Measurements from ENCODE around the gene PPP1R9B. TPM values are rescaled to one million over a fixed set of nuclear protein-coding genes. Genes with fewer than 3 reads are reported as not detected.

The PPP1R9B gene
- total RNA-seq, 1 donor from 2014 or later = 176 TPM

DNA sequence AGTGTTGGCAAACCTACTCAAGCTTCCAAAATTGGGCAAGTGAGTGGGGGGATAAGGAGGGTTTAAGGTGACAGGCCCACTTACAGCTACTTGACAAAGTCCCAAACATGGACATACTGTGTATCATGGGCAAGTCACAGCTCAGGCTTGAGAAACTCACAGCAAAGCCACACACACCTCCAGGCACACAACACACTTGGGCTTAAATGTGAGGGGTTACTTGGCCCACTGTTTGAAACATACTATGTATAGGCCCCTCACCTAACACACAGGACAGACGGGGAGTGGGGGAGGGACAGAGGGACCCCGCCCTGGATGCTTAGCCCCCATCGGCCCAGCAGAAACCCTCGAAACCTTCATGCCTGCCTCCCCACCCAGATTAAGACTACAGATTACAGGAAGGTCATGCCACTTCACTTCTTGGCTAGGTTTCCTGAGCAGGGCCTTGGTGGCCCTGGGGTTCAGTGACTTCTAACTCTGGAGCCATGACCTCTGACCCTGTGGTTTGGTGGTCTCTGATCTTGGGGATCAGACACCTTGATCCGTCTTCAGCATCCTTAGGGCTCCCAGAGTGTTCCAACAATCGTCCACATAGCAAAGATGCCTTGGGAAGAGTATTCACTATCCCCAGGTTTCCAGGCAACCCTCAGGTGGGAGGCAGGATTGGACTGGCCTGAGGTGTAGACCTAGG is 18.2 kb downstream of the PPP1R9B start:
- peaks cover 61% of the 10 kb centered on the region for H3K4me1 Mint-ChIP-seq (ENCODE audit: unreplicated experiment)
- H3K36me3 Mint-ChIP-seq (ENCODE audit: unreplicated experiment) = peaks cover 13% of the 10 kb centered on the region
- H3K27me3 Mint-ChIP-seq (ENCODE audit: unreplicated experiment) = no peaks in the 10 kb centered on the region
- TF ChIP-seq, protein P1, sequence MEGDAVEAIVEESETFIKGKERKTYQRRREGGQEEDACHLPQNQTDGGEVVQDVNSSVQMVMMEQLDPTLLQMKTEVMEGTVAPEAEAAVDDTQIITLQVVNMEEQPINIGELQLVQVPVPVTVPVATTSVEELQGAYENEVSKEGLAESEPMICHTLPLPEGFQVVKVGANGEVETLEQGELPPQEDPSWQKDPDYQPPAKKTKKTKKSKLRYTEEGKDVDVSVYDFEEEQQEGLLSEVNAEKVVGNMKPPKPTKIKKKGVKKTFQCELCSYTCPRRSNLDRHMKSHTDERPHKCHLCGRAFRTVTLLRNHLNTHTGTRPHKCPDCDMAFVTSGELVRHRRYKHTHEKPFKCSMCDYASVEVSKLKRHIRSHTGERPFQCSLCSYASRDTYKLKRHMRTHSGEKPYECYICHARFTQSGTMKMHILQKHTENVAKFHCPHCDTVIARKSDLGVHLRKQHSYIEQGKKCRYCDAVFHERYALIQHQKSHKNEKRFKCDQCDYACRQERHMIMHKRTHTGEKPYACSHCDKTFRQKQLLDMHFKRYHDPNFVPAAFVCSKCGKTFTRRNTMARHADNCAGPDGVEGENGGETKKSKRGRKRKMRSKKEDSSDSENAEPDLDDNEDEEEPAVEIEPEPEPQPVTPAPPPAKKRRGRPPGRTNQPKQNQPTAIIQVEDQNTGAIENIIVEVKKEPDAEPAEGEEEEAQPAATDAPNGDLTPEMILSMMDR (IDR thresholded peaks at IDR 0.05) = no peak
- no peaks in the 10 kb centered on the region for H3K9me3 Mint-ChIP-seq (ENCODE audit: unreplicated experiment)
- H3K4me3 Mint-ChIP-seq (ENCODE audit: unreplicated experiment) = no peak overlapping the region
- peak overlapping the region; percentile 67 for H3K27ac Mint-ChIP-seq (ENCODE audit: unreplicated experiment)
- no peak for DNase-seq (ENCODE audit: extremely low spot score, unreplicated experiment)

DNA sequence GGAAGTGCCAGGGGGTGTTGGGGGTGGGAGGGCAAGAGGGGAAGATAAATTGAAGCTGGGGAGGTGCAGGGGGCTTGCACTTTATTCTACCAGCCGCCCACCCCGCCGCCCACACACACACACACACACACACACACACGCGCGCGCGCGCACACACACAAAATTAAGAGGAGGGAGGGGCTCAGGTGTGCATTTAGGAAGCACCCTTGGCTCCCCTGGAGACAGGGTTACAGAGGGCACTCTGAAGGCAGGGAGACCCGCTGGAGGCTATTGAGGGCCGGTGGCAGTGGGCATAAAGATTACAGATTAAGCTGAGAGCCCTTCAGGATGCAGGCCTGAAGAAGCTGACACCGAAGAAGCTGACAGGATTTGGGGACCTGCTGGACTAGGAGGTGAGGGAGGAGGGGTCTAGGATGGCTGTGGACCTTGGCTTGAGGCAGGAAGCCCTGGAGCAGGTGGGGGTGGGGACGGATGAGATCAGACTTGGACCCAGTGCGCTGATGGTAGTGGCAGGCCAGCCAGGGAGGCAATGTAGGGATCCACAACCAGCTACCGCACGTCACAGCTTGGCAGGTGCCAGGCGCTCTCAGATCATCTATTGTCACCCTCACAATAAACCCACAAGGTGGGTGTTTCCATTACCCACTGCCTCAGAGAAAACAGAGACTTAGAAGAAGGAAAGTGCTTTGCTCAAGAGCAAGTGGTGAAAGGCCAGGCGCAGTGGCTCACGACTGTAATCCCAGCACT is 19.7 kb downstream of the PPP1R9B start:
- Mint-ChIP-seq H3K9me3 (ENCODE audit: unreplicated experiment) (no peaks in the 10 kb centered on the region), H3K4me1 (ENCODE audit: unreplicated experiment) (peaks cover 49% of the 10 kb centered on the region), H3K27me3 (ENCODE audit: unreplicated experiment) (no peaks in the 10 kb centered on the region), H3K4me3 (ENCODE audit: unreplicated experiment) (peak overlapping the region; percentile 70), H3K27ac (ENCODE audit: unreplicated experiment) (peak overlapping the region; percentile 57), H3K36me3 (ENCODE audit: unreplicated experiment) (peaks cover 3% of the 10 kb centered on the region)
- TF ChIP-seq, protein P1 (IDR thresholded peaks at IDR 0.05) = no peak
- DNase-seq (ENCODE audit: extremely low spot score, unreplicated experiment) = no peak

DNA sequence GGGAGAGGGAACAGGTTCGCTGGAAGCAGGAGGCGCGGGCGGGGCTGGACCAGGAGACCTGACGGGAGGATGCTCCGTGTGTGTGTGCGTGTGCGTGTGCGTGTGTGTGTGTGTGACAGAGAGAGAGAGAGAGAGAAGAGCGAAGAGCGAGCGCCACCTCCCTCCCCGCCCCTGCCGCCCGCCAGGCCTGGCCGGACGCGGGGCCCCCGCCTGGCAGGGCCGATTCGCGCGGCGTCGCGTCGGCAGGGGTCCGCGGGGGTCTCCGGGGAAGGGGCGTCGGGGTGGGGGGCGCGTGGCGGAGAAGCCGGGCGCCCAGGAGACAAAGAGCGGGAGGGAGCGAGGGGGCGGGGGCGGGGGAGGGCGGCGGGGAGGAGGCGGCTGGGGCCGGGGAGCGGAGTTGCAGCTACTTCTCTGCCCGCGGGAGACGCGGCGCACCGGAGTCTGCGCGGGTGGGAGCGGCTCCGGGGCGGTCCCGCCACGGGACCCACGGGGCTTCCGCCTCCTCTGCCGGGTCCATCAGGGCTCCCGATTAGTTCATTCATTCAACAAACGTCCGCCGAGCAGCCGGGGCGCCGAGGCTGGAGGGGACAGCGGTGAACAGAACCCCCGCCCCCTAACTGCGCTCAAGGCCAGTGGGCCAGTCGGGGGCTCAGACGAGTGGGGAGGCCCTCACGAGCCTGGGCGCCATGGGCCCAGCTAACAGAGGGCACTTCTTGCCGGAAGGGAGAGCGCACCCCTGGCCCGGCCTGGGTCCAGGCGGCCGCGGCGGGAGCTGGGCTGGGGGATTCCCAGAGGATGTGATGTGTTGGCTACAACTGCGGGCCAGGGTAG is 20.5 kb downstream of the PPP1R9B start, which contains the start of gene SAMD14:
SAMD14 (minus strand) TSS at position 433 of the 831 bp plus-strand sequence. CDS start 5,201 bp downstream, outside the sequence.
- Mint-ChIP-seq H3K27ac (ENCODE audit: unreplicated experiment) (peak within 1 kb of the TSS; percentile 94), H3K27me3 (ENCODE audit: unreplicated experiment) (no peaks in the 10 kb centered on the region), H3K4me3 (ENCODE audit: unreplicated experiment) (peak within 1 kb of the TSS; percentile 93), H3K36me3 (ENCODE audit: unreplicated experiment) (no peaks in the 10 kb centered on the region), H3K9me3 (ENCODE audit: unreplicated experiment) (no peaks in the 10 kb centered on the region), H3K4me1 (ENCODE audit: unreplicated experiment) (peaks cover 45% of the 10 kb centered on the region)
- no peak for DNase-seq (ENCODE audit: extremely low spot score, unreplicated experiment)
- TF ChIP-seq, protein P1 (IDR thresholded peaks at IDR 0.05) = no peak

DNA sequence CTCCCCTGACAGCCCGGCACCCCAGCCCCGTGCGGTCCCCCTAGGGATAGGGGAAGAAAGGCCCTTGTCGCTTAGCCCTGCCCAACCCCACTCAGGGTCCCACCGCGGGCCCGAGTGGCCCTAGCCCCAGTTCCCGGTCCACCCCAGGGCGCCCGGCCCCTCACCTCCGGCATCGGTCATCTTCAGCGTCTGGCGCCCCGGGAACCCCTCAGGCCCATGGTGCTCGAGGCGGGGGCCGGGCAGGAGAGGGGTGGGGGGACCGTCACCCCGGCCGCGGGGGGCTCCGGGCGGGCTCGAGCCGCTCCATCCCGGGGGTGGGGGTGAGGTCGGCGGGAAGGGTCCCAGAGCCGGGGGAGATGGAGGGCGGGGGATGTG is 21.1 kb downstream of the PPP1R9B start:
- no peaks in the 10 kb centered on the region for H3K36me3 Mint-ChIP-seq (ENCODE audit: unreplicated experiment)

More for the DNA sequence above, 21.1 kb downstream of the PPP1R9B start:
- Mint-ChIP-seq H3K4me3 (ENCODE audit: unreplicated experiment) (peak overlapping the region; percentile 93), H3K27ac (ENCODE audit: unreplicated experiment) (no peak overlapping the region), H3K9me3 (ENCODE audit: unreplicated experiment) (no peaks in the 10 kb centered on the region), H3K4me1 (ENCODE audit: unreplicated experiment) (peaks cover 40% of the 10 kb centered on the region), H3K27me3 (ENCODE audit: unreplicated experiment) (no peaks in the 10 kb centered on the region)
- TF ChIP-seq, protein P1 (IDR thresholded peaks at IDR 0.05) = no peak
- no peak for DNase-seq (ENCODE audit: extremely low spot score, unreplicated experiment)

Data from osteocyte (in vitro differentiated cells).